Activated CD4-positive, alpha-beta T cell treated with anti-CD3 and anti-CD28 coated beads, Interleukin-2, amount 50 U/mL, for 4 hours (primary cell): ENCODE measurements around the gene TMC8.
A peak's percentile ranks its signal among the peaks of the same experiment; 100 is the strongest.
"Not testable (repeated sequence)": the region's sequence is repeated elsewhere in the genome, so short reads cannot be mapped to it uniquely, and the experiment has no call there.

ENCODE experiments used
- DNase-seq, 2 experiments: peaks; one replicate each; pipeline ENCODE4 v3.0.0-alpha.2; 2020

TMC8 gene

DNA sequence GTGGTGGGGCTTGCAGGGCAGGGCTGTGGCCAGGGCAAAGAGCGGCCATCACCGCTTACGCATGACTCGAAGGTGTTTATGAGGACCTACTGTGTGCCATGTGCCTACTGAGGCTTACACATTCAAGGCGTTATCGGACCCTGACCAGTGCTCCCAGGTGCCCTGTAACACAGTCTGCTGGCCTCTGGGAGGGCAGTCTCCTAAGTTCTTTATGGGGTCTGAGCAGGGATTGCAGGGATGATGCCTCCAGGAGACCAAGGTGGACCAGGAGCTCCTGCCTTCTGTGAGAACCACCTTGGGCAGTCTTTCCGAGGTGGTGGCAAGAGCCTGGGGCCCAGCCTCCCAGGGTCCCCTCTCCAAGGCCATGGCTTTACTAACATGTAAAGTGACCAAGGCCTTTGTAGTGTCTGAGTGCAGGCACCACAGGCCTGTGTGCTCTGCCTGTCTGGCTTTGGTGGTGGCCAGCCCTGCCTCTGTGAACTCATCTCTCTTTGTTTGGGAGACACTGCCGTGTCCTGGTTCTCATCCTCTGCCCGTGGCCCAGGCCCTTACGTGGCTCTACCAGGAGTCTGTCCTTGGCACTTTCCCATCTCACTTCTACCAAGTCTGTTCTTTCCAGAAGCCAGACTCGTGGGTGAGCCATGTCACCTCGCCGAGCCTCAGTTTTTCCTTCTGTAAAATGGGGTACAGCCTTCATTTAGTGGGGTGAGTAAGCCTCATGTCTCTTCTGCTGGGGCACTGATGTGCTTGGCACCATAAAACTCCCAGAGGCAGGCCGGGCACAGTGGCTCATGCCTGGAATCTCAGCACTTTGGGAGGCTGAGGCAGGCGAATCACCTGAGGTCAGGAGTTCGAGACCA is 34.4 kb downstream of the TMC8 start:
- DNase-seq: no peak

DNA sequence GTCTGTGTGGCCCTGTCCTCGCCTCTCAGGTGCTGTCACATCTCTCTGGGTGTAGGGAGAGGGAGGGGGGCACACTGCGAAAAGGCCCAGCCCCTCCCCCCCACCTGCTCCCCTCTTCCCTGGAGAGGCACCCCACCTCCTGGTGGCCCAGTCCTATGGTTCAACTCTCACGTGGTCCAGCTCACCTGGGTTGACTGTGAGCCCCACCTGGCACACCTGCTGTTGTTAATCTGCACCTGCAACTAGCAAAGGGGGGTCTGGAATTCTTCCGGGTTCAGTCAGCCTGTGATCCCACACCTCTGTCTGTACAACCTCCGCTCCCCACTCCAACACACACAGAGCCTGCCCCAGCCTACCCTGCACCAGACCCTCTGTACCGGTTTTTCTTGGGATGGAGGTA is 35.8 kb downstream of the TMC8 start:
- DNase-seq: no peak

DNA sequence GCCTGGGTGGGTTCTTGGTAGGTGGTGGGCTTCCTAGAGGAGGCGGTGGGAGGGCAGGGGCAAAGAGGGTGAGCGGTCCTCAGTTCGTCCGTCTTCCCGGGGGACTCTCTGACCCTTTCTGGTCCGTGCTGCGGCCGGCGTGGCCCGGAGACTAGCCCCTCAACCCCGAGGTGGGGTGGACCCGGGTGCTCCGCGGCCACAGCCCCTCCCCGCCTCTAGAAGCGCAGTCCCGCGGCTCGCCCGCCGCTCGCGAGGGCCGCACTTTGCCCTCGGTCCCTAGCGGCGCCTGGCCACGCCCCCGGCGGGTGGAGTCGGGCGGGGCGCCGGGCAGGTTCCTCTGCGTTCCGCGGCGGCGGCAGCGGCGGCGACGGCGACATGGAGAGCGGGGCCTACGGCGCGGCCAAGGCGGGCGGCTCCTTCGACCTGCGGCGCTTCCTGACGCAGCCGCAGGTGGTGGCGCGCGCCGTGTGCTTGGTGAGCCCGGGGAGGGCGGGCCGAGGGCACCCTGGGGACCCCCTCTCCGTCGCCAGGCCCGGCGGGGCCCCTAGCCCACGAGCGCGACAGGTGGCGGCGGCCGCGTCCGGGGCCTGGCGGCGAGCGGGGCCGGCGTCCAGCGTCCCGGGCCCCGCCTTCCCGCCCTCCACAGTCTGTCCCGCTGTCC is 37.8 kb downstream of the TMC8 start, which contains the start of gene SYNGR2:
Gene SYNGR2 (plus strand): TSS at position 340 of the 661 bp plus-strand sequence. CDS start 36 bp downstream, at position 376.
- peak; percentile 78 to 81 for DNase-seq

DNA sequence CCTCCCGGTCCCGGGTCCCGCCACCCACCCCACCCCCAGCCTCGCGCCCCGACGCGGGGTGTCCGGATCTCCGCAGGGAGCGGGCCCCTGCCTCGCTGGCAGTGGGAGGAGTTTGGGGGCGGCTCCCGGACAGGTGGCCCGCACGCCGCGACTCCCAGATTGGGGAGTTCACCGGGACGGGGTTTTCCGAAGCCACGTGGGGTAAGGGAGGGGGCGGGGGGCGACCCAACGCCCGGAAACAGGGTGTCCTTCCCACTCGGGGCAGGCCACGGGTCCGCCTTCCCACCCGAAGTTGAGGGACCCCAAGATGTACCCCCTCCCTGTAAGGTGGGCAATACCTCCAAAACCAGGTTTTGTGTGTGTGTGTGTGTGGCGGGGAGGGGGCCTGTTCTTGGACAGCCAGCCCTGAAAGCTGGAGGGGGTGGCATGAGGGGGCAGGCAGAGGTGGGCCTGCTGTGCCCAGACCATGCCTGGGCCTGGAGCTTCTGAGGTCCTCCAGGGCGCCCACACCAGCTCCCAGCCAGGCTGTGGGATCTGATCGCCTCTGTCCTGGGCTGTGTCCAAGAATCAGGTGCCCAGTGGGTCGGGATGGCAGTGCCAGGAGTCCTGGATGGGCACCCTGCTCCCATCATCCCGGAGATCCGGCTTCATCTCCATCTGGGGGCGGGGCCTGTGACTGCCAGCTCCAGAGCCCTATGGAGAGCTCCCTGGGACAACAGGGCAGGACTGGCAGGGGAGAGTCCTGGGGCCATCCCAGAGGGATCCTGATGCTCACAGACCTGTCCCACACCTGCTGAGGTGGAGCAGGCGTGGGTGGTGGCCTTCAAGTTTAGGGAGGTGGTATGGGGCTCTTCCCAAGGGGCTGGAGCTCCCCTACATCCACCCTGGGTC is 38.6 kb downstream of the TMC8 start:
- peak; percentile 39 to 57 for DNase-seq

DNA sequence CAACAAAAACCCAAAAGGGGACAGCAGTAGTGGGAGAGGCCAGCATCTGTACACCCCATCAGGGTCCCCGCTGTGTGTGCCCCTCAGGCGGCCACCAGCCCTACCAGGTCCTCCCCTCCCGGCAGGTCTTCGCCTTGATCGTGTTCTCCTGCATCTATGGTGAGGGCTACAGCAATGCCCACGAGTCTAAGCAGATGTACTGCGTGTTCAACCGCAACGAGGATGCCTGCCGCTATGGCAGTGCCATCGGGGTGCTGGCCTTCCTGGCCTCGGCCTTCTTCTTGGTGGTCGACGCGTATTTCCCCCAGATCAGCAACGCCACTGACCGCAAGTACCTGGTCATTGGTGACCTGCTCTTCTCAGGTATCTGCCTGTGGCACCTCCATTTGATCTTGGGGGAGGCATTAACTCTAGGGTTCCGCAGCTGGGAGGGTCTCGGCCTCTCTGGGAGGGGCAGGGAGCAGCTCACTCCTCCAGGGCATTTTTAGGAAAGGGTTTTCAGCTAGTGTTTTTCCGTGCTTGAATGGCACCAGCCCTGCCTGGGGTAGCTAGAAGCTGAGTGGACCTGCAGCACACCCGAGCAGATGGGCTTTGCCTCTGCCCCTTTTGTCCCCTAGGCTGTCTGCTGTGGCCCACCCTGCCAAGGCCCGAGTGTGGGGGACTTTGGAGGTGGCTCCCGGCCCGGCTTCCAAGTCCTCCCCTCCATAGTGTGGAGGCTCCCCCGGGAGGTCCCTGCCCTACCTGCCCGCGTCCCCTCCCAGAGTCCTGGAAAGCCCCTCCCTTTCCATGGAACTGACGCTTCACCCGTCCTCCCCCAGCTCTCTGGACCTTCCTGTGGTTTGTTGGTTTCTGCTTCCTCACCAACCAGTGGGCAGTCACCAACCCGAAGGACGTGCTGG is 40.4 kb downstream of the TMC8 start:
- no peak for DNase-seq

DNA sequence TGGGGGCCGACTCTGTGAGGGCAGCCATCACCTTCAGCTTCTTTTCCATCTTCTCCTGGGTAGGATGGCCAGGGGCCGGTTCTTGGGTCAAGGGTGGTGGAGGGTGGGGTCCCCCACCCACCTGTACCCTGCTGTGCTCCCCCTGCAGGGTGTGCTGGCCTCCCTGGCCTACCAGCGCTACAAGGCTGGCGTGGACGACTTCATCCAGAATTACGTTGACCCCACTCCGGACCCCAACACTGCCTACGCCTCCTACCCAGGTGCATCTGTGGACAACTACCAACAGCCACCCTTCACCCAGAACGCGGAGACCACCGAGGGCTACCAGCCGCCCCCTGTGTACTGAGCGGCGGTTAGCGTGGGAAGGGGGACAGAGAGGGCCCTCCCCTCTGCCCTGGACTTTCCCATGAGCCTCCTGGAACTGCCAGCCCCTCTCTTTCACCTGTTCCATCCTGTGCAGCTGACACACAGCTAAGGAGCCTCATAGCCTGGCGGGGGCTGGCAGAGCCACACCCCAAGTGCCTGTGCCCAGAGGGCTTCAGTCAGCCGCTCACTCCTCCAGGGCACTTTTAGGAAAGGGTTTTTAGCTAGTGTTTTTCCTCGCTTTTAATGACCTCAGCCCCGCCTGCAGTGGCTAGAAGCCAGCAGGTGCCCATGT is 41.1 kb downstream of the TMC8 start:
- DNase-seq: not testable (repeated sequence)

DNA sequence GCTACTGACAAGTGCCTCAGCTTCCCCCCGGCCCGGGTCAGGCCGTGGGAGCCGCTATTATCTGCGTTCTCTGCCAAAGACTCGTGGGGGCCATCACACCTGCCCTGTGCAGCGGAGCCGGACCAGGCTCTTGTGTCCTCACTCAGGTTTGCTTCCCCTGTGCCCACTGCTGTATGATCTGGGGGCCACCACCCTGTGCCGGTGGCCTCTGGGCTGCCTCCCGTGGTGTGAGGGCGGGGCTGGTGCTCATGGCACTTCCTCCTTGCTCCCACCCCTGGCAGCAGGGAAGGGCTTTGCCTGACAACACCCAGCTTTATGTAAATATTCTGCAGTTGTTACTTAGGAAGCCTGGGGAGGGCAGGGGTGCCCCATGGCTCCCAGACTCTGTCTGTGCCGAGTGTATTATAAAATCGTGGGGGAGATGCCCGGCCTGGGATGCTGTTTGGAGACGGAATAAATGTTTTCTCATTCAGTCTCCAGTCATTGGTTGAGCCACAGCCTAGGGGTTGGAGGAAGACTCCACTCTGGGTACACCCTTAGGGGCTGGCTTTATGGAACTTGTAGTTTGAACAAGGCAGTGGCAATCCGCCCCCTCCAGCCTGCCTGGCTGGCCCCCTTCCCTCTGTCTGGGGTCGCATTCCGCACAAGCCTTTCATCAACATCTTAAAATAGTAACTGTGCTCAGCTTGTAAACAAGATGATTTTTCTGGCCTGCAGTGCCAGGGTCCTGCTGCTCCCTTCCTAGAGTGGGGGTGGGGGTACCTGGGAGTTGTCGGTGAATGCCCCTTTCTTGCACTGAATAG is 41.9 kb downstream of the TMC8 start:
- DNase-seq: no peak

DNA sequence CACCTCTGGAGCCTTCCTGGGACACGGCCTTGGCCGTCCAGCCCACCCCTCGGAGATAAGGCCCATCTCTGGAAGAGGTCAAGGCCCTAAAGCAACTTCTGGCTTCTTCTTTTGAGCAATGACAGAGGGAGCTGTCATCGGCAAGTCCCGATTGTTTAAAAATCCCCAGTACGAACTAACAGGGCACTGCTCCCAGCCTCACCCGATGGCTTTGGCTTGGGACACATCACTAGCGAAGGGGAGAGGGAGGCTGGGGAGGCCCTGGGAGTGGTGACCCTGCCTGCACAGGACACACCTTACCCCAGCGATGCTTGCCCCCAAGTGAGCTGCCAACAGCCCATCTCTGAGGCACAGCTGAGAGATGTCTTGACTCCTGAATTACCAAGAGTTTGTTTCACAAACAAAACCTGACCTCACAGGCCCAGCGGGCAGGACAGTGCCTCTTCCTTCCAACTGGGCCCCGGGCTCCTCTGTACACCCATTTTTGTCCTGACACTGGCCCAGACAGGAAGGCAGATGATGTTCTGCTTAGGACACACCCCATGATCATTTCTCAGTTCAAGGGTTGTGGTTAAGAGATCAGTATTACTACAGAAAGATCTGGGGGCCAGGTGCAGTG is 42.6 kb downstream of the TMC8 start:
- no peak for DNase-seq

DNA sequence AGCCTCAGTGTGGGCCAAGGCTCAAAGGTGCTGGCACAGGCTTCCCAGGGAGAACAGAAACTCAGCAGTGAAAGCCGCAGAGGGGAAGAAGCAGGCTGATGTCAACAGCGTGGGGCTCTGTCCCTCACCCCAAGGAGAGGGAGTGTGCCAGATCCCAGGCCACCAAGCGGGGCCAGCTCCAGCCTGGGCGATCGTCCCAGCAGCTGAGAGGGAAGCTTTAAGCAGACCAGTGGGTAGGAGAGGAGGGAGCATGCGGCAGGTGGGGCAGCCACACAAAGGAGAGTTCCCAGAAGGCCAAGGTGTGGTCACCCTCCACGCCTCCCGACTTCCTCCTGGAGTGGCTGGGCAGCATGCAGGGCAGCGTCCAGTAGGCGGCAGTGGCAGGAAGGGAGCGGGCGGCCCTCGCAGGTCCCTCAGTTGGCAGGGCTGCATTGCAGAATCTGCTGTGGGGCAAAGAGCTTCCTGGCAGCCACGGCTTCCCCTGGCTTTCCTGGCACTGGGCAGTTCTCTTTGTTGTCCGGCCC is 43.8 kb downstream of the TMC8 start:
- no peak for DNase-seq

DNA sequence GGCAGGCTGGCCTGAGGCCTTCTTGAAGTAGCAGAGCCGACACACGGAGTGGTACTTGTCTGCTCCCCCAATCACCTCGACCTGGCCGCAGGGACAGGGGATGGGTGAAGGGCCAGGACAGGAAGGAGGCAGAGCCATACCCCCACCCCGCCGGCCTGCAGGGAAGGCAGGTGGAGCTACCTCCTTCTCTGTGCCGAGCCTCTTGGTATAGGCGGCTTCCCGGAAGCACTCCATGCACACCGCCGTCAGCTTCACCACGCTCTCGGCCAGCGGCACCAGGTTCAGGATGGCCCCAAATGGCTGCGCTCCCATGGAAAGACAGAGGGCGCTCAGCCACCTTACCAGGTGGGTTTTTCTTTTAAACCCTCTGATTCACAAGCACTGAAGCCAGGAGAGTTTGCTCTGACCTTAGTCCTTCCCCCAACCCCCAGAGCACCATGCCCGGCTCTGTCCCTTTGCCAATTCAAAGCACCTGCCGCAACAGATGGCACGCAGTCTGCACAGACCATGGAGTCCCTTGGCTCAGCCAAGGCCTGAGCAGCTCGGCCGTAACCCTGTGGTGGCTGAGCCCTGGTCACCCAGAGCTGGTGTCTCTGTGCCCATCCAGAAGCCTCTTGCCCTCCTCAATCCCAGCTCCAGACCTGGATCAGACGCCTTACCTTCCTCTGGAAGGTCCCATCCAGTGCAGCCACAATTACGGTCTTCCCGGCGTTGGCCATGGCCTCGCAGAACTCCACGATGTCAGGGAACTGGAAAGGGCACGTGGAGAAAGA is 44.5 kb downstream of the TMC8 start:
- DNase-seq: no peak

DNA sequence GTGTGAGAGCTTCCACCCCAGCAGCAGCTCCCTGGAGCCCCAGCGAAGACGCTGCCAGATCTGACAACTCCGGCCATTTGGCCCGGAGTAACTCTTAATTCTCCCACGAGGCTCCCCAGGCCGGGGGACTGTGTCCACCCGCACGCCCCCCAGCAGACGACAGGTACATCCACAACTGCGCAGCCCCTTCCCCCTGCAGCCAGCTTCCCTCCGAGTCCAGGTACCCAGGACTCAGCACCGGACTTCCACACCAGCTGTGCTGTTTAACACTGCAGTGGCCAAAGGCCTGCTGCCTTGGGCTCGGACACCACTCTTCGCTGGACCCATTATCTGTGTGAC is 45.0 kb downstream of the TMC8 start:
- DNase-seq: no peak

DNA sequence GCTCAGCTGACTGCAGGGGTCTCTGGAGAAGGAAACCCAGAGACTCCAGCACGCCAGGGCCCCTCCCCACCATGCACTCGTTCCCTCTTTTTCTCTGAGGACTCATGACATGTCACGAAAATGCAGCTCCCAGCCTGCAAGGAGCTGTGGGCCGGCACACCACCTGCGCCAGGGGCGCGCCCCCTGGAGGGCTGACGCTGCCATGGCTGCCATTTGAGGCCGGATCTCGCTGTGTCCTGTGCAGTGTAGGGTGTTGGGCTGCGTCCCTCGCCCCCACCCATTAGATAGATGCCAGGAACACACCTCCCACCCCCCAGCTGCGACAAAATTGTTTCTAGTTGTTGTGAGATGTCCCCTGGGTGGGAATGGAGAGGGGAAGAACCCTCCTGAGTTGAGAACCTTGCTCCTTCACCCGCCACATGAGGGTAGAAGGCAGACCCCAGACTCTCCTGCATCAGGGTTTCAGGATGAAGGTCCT is 46.0 kb downstream of the TMC8 start:
- peak; percentile 65 to 70 for DNase-seq

DNA sequence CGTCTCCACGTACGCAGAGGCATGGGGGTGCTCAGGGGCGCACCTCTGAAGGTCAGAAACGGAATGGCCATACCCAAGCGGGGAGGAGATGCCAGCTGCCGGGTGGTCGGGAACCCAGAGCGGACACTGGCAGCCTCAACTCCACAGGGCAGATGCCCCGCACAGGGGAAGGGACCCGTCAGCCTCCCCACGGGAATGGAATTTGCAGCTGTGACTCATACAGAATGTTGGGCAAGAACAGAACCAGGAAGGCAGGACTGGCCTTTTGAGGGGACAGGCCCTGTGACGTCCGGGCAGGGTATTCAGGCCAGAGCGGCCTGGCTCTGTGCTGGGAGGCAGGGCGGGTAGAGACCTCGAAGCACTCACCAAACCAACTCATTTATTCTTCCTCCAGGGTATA is 48.8 kb downstream of the TMC8 start:
- DNase-seq: no peak

DNA sequence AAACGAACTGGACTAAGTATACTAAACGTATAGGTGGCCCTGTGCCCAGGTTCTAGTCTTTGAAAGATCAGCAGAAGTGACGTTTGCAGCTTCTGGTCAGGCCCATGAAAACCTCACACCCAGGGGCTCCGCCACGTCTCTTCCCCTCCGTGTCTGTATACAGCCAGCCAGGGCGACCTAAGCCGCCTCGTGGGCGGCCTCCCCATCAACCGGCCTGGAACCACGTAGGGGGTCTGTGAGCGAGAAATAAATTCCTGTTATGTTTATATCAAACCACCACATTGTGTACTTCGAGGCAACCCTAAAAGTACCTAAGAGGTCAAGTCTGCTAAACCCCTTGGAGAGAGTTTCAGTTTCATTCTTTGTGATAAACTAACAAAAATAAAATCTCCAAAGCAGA is 49.5 kb downstream of the TMC8 start:
- no peak for DNase-seq

DNA sequence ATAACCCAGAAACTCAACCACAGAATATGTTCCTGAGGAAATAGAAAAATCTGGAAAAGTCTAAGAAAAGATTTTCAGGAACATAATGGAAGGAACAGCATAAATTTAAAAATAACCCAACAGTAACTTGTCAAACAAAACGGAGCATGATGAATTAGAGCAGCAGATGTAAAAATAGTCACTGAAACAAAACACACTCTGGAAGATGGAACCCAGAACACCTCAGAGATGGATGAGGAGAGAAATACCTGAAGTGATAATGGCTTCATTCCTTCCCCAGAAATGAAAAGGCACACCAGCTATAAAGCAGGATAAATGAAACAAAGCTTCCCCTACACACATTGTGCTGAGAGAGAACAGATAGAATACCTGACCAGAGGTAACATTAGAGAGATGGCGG is 49.9 kb downstream of the TMC8 start:
- DNase-seq: no peak

DNA sequence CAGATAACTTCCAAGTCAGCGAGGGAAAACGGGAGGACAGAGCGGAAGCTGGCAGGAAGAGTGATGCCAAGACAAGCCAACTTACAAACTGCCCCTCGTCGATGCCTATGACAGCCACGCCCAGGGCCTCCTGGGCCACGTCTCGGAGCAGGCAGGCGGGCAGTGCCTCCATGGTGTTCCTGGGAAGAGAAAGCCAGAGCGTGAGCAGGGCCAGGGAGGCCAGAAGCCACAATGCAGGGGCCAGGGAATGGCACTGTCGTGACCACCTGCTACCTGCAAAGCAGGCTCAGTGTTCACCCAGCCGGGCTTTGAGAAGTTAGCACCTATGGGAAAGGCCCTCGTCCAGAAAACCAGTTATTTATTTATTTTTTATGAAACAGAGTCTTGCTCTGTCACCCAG is 51.9 kb downstream of the TMC8 start:
- DNase-seq: no peak

DNA sequence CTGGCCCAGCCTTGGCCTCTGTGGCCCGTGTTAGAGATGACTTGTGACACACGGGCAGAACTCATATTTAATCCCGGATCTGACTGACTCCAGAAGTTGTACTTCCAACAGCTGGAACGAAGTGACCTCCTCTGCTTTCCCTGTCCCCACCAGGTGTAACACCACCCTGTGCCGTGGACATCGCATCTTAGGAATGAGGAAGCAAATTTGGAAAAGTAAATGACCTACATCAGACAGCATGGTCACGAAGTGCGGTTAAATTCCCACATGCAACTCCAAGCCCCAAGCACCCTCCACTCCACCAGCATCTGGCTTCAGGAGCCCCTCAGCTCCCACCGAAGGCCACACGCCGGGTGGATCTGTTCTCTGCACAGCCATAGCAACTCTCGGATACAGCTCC is 53.3 kb downstream of the TMC8 start:
- no peak for DNase-seq

DNA sequence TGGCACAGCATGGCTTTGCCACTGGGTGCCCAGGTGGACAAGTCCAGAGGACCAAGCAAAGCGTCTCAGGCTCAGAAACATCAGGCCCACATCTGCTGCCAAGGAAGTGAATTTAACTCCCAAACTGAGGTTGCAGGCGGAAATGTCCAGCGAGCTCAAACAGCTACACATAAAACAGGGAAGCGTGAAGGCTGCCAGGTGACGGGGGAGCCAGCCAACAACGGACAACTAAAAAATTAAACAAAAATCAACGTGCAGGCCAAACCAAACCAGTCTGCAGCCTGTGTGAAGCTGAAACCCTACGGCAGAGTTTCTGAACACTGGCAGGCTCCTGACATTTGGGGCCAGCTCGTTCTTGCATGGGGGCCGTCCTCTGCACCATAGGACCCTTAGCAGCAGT is 53.8 kb downstream of the TMC8 start:
- no peak for DNase-seq

DNA sequence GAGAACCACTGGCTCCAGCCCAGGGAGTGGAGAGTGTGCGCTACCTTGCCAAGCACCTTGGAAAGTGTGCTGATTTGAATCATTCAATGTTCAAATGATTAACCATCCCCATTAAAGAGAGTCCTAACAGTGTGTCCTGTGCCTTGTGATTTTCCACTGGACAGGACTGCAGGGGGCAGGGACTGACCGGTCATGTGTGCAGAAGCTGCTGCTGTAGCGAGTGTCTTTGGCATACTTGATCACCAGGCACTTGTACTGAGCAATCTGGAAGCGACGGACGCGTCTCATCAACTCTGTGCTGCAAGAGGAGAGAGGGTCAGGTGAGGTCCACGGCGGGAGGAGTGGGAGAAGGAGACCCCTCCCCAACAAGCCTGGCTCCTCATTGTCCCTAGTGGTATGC is 54.3 kb downstream of the TMC8 start:
- no peak for DNase-seq
